ENCODE results near the gene COL4A5. TPM values are rescaled to one million over a fixed set of nuclear protein-coding genes. Genes with fewer than 3 reads are reported as not detected.

The COL4A5 gene
- total RNA-seq, 1 experiment from 2014 or later, result 8.3 TPM

DNA sequence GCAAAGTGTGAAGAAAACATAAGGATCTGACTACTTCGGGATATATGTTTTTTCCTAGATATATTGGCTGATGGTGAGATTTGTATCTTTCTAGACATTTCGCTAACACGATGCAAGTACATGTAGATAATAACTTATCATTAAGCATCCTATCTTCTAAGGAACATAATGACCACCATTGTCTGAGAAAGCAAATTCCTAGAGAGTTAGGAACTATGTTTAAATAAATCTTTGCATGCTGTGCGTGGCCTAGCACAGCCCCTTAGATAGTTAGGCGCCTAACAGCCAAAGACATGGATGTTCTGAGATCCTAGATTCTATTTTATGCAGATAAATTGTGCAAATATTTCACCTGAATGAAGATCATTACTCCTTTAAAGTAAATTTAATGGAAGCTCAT lies 4.4 kb upstream of the COL4A5 start:
- no peak for DNase-seq (ENCODE audit: low read depth, low spot score)
- no TSS peak for BruUV-seq (replicated peaks)
- ATAC-seq, result no peak
- ChIA-PET POLR2A (no interaction called here), CTCF (no interaction called here)
- Histone ChIP-seq H3K27ac (ENCODE audit: low read length) (no peak overlapping the region), H3K27me3 (ENCODE audit: control insufficient read depth, insufficient read depth, low read length) (peaks cover 13% of the 10 kb centered on the region), H3K36me3 (ENCODE audit: control insufficient read depth, insufficient read depth, low read length) (no peaks in the 10 kb centered on the region), H3K4me1 (ENCODE audit: control insufficient read depth, insufficient read depth, low read length) (no peaks in the 10 kb centered on the region; the same call in 1 of the 2 replicates), H3K4me3 (ENCODE audit: low read depth in 2 of 2, low read length in 2 of 2) (no peak overlapping the region), H3K9me3 (ENCODE audit: control insufficient read depth, insufficient read depth, low read depth, low read length) (no peaks in the 10 kb centered on the region)
- in situ Hi-C loops (cut with HindIII; ENCODE audit: low pct_unique_long_range_greater_than_20kb, low sequenced_read_pairs) (no loop called here), intact Hi-C loops (cut with micrococcal nuclease; ENCODE audit: unreplicated experiment) (no loop called here)
- no peak for TF ChIP-seq SIN3A (IDR thresholded peaks at IDR 0.05; ENCODE audit: borderline replicate concordance, insufficient read depth, low read depth, low read length)
- no peak for TF ChIP-seq POLR2AphosphoS5 (IDR thresholded peaks at IDR 0.05; ENCODE audit: low read depth, low read length)
- TF ChIP-seq, protein P1, sequence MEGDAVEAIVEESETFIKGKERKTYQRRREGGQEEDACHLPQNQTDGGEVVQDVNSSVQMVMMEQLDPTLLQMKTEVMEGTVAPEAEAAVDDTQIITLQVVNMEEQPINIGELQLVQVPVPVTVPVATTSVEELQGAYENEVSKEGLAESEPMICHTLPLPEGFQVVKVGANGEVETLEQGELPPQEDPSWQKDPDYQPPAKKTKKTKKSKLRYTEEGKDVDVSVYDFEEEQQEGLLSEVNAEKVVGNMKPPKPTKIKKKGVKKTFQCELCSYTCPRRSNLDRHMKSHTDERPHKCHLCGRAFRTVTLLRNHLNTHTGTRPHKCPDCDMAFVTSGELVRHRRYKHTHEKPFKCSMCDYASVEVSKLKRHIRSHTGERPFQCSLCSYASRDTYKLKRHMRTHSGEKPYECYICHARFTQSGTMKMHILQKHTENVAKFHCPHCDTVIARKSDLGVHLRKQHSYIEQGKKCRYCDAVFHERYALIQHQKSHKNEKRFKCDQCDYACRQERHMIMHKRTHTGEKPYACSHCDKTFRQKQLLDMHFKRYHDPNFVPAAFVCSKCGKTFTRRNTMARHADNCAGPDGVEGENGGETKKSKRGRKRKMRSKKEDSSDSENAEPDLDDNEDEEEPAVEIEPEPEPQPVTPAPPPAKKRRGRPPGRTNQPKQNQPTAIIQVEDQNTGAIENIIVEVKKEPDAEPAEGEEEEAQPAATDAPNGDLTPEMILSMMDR (IDR thresholded peaks at IDR 0.05), result no peak
- TF ChIP-seq TCF7L2 (IDR thresholded peaks at IDR 0.05; ENCODE audit: low read depth, low read length), result no peak
- TF ChIP-seq, protein P2, sequence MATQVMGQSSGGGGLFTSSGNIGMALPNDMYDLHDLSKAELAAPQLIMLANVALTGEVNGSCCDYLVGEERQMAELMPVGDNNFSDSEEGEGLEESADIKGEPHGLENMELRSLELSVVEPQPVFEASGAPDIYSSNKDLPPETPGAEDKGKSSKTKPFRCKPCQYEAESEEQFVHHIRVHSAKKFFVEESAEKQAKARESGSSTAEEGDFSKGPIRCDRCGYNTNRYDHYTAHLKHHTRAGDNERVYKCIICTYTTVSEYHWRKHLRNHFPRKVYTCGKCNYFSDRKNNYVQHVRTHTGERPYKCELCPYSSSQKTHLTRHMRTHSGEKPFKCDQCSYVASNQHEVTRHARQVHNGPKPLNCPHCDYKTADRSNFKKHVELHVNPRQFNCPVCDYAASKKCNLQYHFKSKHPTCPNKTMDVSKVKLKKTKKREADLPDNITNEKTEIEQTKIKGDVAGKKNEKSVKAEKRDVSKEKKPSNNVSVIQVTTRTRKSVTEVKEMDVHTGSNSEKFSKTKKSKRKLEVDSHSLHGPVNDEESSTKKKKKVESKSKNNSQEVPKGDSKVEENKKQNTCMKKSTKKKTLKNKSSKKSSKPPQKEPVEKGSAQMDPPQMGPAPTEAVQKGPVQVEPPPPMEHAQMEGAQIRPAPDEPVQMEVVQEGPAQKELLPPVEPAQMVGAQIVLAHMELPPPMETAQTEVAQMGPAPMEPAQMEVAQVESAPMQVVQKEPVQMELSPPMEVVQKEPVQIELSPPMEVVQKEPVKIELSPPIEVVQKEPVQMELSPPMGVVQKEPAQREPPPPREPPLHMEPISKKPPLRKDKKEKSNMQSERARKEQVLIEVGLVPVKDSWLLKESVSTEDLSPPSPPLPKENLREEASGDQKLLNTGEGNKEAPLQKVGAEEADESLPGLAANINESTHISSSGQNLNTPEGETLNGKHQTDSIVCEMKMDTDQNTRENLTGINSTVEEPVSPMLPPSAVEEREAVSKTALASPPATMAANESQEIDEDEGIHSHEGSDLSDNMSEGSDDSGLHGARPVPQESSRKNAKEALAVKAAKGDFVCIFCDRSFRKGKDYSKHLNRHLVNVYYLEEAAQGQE (IDR thresholded peaks at IDR 0.05; ENCODE audit: insufficient read depth in 1 of 2, low read depth in 2 of 2, low read length in 1 of 2), result no peak

DNA sequence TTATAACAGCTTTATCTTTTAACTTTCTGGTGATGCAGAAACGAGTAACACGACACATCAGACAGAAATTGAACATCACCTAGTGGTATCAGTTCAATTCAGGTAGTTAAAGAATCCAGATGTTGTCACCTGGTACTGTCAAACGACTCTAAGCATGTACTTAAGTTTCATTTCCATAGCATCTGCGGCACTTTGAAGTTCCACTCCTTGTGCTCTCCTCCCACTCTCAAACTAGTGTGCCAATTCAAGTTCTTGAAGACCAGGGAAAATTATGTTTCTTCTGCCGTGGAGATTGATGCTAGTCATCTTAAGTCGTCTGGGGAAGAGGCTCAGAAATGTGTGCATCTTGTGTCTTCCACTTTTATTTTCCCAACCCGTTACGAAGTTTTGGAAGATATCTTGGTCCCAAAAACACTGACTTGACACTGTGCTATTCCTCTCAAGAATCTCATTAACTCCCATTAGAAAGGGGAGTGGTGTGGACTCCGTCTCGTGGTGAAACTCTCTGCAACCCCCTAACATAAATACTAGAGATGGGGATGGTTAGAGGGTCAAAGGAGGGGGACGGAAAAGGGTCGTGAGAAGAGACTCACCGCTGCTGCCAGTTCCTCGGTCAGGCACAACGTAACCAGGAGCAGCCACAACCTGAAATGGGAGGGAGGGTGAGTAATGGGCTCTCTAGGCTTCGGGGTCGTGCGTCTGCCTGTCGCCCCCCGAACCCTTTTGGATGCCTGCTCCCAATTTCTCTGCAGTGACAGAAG lies 2.1 kb upstream of the COL4A5 start:
- CTCF ChIA-PET, result no interaction called here
- intact Hi-C loops (cut with micrococcal nuclease; ENCODE audit: unreplicated experiment), result no loop called here
- no peak overlapping the region for H3K27ac ChIP-seq (ENCODE audit: low read length)
- peak overlapping the region; percentile 11 to 43; a peak in 3 of 4 replicates for H3K4me3 ChIP-seq (ENCODE audit: low read depth in 2 of 2, low read length in 2 of 2)
- POLR2A ChIA-PET, result no interaction called here
- BruUV-seq (replicated peaks), result no TSS peak
- TF ChIP-seq, protein P1 (IDR thresholded peaks at IDR 0.05), result no peak
- peak; percentile 91 for TF ChIP-seq TCF7L2 (IDR thresholded peaks at IDR 0.05; ENCODE audit: low read depth, low read length)
- in situ Hi-C loops (cut with HindIII; ENCODE audit: low pct_unique_long_range_greater_than_20kb, low sequenced_read_pairs), result no loop called here
- no peaks in the 10 kb centered on the region; the same call in 1 of the 2 replicates for H3K4me1 ChIP-seq (ENCODE audit: control insufficient read depth, insufficient read depth, low read length)
- H3K36me3 ChIP-seq (ENCODE audit: control insufficient read depth, insufficient read depth, low read length), result no peaks in the 10 kb centered on the region
- peaks cover 13% of the 10 kb centered on the region for H3K27me3 ChIP-seq (ENCODE audit: control insufficient read depth, insufficient read depth, low read length)
- 0 out of 2 replicates have a peak, but pooled peaks have one; percentile 7 for ATAC-seq
- no peak for DNase-seq (ENCODE audit: low read depth, low spot score)
- no peaks in the 10 kb centered on the region for H3K9me3 ChIP-seq (ENCODE audit: control insufficient read depth, insufficient read depth, low read depth, low read length)
